ENCODE measurements around the gene SEPTIN12. TPM values are rescaled to one million over a fixed set of nuclear protein-coding genes. Genes with fewer than 3 reads are reported as not detected.

SEPTIN12 gene
- total and polyA plus RNA-seq, 2 of the 8 experiments (the other 6 are each of a cell fraction or from before 2014, with no cell fraction given), result 0.24 TPM; not detected in 1

GRCh38 chr16:4785758-4786433 lies 2.2 kb downstream of the SEPTIN12 start (continued):
- TF ChIP-seq CTCF (IDR thresholded peaks at IDR 0.05; ENCODE audit: control extremely low read depth in 1 of 3, insufficient read depth in 1 of 3, low read depth in 1 of 3, low read length in 3 of 3), result no peak
- no peak for TF ChIP-seq HDAC2 (IDR thresholded peaks at IDR 0.05; ENCODE audit: borderline replicate concordance in 1 of 2, low read depth in 2 of 2, low read length in 2 of 2)
- TF ChIP-seq SIX5 (IDR thresholded peaks at IDR 0.05; ENCODE audit: low read depth, low read length), result no peak
- no peak for TF ChIP-seq CHD7 (IDR thresholded peaks at IDR 0.05; ENCODE audit: insufficient replicate concordance, low read length)
- TF ChIP-seq SRF (IDR thresholded peaks at IDR 0.05; ENCODE audit: low read depth, low read length), result no peak

Data from H1 (cell line).